GM12891 (cell line): ENCODE measurements around the gene TEX19.
"Not testable (repeated sequence)": the region's sequence is repeated elsewhere in the genome, so short reads cannot be mapped to it uniquely, and the experiment has no call there.

Source experiments
- DNase-seq: peaks from one replicate; pipeline ENCODE4 v3.0.0; 2011; ENCODE audit warnings: low spot score; ENCODE audit not compliant: insufficient read length
- FAIRE-seq: peaks from 2 replicates; lab custom pipeline; 2011; peaks lifted over from hg19 to GRCh38; lab: Jason Lieb, UNC
- PAX5 ChIP-seq: IDR thresholded peaks from 2 replicates; pipeline ENCODE4 v1.6.1; 2011; ENCODE audit warnings: low read length, moderate library complexity, mild to moderate bottlenecking; ENCODE audit not compliant: insufficient read depth, severe bottlenecking
- POLR2A ChIP-seq: IDR thresholded peaks from 2 replicates; pipeline ENCODE4 v1.6.1; 2011; ENCODE audit warnings: low read depth, low read length, control low read depth
- POLR2AphosphoS5 ChIP-seq: IDR thresholded peaks from 2 replicates; pipeline ENCODE4 v1.6.1; 2011; ENCODE audit warnings: low read depth, low read length, control low read depth
- POU2F2 ChIP-seq: IDR thresholded peaks from 2 replicates; pipeline ENCODE4 v1.6.1; 2011; ENCODE audit warnings: low read depth, mild to moderate bottlenecking, control low read depth, low read length, moderate library complexity
- SPI1 ChIP-seq: IDR thresholded peaks from 2 replicates; pipeline ENCODE4 v1.6.1; 2011; ENCODE audit warnings: low read depth, low read length, control low read depth
- TAF1 ChIP-seq: IDR thresholded peaks from 2 replicates; pipeline ENCODE4 v1.6.1; 2011; ENCODE audit warnings: low read depth, low read length, control low read depth

Gene TEX19

DNA sequence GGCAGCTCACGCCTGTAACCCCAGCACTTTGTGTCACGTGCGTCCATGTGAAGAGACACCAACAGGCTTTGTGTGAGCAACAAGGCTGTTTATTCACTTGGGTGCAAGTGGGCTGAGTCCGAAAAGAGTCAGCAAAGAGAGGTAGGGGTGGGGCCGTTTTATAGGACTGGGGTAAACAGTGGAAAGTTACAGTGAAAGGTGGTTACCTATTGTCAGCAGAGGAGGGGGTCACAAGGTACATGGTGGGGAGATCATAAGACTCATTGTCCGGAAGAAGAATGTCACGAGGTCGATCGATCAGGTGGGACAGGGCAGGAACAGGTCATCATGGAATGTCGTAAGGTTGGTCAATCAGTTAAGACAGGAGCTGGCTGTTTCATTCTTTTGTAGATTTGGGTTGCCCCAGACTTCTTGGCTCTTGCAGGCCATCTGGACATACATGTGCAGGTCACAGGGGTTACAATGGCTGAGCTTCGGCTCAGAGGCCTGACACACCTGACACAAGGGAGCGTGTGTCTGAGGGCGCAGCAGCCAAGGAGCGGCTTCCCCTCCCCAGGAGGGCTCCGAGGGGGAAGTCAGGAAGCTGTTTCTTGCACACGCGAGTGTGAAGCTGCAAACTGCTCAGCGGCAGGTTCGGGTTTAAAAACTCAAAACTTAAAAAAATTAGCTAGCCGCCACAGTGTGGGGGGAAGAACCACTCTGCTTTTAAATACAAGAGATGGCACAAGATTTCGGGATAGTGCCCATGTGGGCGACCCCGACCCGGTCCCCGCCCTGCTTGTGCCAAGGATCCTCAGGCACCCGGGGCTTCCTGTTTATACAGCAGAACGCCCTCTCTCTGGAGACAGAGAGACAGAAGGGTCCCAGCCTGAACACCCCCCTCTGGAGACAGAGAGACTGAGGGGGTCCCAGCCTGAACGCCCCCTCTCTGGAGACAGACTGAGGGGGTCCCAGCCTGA, 12.4 kb upstream of the TEX19 start:
- FAIRE-seq (no peak), DNase-seq (no peak)
- TF ChIP-seq SPI1 (no peak), TAF1 (no peak), POLR2AphosphoS5 (no peak), POU2F2 (no peak), POLR2A (no peak), PAX5 (no peak)

DNA sequence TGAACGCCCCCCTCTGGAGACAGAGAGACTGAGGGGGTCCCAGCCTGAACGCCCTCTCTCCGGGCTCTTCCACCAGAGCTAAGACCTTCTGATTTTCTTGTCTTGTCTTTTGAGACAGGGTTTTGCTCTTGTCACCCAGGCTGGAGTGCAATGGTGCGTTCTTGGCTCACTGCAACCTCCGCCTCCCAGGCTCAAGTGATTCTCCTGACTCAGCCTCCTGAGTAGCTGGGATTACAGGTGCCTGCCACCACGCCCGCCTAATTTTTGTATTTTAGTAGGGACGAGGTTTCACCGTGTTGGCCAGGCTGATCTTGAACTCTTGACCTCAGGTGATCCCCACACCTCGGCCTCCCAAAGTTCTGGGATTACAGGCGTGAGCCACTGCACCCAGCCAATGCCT, 11.1 kb upstream of the TEX19 start:
- not testable (repeated sequence) for DNase-seq, FAIRE-seq

DNA sequence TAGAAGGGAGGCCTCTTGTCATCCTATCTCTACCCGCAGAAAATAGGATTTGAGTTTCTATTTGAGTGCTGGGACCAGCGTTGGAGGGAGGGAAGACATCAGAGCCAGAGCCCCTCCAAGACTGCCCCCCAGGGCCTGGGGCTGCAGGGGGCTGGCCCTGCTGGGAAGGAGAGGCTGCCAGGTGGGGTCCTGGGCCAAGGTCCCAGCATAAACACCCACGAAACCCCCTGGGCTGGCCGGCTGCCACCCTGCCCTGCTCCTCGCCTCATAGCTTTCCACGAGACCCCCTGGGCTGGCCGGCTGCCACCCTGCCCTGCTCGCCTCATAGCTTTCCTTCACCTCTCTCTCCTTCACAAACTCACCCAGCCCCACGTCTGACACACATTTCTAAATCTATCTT, 10.6 kb upstream of the TEX19 start:
- FAIRE-seq: no peak
- DNase-seq: no peak
- TF ChIP-seq POLR2AphosphoS5 (no peak), POU2F2 (no peak), SPI1 (no peak), TAF1 (no peak), PAX5 (no peak), POLR2A (no peak)

DNA sequence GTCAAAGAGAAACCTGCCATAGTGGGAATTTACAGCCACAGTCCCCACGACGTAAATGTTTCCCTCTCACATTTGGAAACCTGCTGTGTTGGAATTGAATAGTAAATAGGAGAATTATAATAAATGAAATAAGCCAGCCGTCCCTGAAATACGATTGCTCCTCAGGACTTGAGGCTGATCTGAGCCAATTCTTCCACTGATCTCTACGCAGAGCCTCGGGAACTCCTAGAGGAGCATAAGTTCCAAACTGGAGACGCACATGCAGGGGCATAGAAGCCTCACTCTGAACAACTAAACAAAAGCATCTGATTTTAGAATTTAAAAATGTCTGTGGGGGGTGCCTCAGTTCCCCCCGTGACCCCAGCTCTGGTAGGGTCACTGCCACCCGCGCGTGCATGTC, 10.2 kb upstream of the TEX19 start:
- DNase-seq (no peak), FAIRE-seq (no peak)
- TF ChIP-seq TAF1 (no peak), PAX5 (no peak), SPI1 (no peak), POLR2AphosphoS5 (no peak), POLR2A (no peak), POU2F2 (no peak)

DNA sequence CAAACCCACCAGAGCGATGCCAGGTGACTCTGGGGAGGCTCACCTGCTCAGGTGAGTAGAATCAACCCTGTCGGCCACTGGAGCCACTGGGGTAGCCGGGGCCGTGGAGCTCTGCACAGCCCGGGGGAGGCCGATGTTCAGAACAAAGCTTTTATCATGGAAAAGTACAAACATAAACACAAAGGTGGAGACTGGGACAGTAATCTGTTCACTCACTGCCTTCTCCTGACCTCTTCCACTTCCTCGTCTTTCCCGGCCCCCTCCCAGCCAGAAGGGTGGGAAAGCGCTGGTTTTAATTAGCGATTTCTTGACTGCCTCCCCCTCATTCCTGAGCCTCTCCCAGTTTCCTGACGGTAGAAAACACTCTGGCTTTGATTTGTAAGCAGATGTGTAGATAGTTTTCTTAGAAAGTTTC, 9.8 kb upstream of the TEX19 start:
- no peak for FAIRE-seq
- DNase-seq: no peak
- no peak for TF ChIP-seq POLR2AphosphoS5
- TF ChIP-seq TAF1: no peak
- TF ChIP-seq SPI1: no peak
- no peak for TF ChIP-seq PAX5

DNA sequence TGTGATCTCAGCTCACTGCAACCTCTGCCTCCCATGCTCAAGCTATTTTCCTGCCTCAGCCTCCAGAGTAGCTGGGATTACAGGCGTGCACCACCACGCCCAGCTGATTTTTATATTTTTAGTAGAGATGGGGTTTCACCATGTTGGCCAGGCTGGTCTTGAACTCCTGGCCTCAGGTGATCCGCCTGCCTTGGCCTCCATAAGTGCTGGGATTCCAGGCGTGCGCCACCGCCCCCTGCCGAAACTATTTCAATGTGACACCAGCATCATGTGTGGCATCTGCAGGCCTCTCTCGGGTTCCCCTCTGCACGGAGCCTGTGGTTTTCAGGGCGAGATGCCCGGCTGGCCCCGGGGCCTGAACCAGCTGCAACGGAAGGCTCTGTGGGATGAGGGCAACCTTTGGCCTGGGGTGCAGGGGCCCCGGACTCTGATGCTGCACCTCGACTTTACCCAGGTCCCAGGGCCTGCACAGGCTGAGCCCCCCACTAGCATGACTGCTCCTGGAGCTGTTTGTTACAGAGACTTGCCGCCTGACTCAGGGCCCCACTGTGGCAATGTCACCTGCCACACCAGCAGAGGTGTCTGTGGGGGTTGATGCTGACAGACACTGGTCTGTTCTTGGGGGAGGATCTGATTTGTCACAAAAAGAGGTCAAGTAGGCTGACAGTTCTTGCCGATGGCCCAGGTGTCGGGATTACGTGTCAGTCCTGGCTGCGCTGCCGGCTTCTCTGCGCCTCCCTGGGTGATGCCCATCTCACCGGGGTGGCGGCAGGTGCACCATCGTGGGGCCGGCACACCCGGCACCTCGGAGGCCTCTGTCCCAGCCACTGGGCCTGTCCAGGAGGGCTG, 8.6 kb upstream of the TEX19 start:
- FAIRE-seq (no peak), DNase-seq (no peak)
- TF ChIP-seq POLR2AphosphoS5 (no peak), POU2F2 (no peak), POLR2A (no peak), TAF1 (no peak), PAX5 (no peak), SPI1 (no peak)

DNA sequence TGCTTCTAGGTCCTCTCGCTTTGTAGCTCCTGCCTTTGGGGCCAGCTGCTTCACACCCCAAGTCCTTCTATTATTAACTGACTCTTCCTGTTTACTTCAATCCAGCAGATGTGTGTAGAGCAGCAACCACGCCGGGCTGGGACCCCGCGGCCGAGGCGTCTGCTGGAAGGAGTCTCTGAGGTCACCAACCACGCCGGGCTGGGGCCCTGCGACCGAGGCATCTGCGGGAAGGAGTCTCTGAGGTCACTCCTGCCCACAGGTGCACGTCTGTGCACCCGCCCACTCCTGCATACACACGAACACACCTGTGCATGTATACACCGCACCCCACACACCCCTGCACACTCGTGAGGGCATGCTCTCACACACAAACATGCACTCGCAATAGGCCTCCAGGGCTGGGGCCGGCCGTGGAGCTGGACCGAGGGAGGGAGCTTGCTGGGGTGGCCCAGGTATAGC, 7.8 kb upstream of the TEX19 start:
- no peak for DNase-seq
- TF ChIP-seq POLR2A (no peak), TAF1 (no peak), POLR2AphosphoS5 (no peak), SPI1 (no peak), POU2F2 (no peak), PAX5 (no peak)
- FAIRE-seq: peak; percentile 67

DNA sequence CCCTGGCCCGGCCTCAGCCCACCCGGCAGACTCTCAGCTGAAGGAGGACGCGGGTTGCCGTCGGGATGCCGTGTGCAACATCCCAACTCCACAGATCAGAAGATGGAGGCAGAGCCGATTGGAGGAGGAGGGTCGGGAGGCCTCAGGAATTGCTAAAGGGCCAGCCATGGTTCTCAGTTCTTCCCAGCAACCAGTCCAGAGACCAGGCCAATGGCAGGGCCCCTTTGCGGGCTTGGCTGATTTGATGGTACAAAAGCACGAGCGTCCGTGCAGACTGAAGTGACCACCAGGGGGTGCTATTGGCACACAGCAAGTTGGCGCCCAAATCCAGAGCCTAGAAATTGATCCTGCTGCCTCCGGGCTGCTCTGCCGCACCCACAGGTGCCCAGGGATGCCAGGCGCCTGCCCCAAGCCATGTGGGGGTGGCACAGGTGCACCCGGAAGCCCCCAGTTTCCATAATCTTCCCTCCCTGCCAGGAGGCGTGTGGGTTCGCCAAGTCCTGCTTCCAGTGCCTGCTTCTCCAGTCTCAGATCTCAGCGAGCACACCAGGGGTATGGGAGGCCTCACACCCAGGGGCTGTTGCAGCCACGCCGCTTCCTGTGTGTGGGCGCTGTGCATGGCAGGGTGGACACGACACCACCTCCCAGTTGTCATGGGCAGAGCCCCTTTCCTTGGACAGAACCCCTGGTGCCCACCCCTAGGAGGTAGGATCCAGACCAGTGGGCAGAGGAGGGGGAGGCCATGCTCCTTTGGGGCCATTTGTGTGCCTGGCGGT, 7.1 kb upstream of the TEX19 start:
- TF ChIP-seq PAX5: no peak
- TF ChIP-seq POU2F2: peak; percentile 47; the same call in 1 of the 2 replicates
- FAIRE-seq (peak; percentile 82), DNase-seq (peak; percentile 88)

DNA sequence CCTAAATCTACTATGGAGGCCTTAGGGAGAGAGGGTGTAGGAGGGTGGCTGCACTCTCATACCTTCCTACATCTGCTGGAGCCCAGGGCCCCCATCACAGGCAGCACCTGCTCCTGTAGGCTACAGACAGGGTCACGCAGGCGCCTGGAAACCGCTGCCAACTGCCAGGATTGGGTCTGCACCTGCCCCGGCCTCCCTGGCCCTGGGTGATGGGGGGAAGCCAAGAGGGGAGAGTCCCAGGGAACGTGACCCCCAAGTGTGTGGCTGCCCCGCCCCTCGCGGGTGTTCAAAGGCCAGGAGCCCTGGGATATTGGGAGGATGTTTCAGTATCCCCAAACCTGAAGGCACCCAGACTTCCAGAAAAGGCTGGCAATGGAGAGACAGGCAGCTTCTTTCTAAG, 5.6 kb upstream of the TEX19 start:
- TF ChIP-seq PAX5: no peak
- DNase-seq: no peak
- no peak for FAIRE-seq

DNA sequence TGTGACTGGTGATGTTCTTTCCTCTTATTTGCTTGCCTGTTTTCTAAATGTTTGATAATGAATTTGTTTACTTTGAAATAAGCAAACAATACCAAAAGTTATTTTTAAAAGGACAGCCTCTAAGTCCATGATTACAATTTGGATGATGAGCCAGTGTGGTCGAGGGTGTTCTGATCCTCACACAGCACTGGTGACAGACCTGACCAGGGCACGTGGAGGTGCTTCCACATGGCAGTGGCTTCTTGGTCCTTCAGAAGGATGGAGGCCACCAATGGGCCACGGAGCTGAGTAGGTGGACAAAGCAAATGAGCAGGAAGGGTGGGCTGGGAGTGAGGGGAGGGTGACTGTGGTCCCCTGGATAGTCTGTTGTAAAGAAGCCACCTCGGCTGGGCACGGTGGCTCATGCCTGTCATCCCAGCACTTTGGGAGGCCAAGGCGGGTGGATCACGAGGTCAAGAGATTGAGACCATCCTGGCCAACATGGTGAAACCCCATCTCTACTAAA, 4.2 kb upstream of the TEX19 start:
- no peak for FAIRE-seq
- no peak for DNase-seq
- TF ChIP-seq POLR2AphosphoS5: no peak
- TF ChIP-seq TAF1: no peak
- no peak for TF ChIP-seq POU2F2
- no peak for TF ChIP-seq PAX5
- TF ChIP-seq POLR2A: no peak
- no peak for TF ChIP-seq SPI1
